Mesendoderm (in vitro differentiated cells): Measurements from ENCODE around the gene C19orf12.

ENCODE experiments used
- DNase-seq: peaks from one replicate; pipeline ENCODE4 v3.0.0; 2013
- H2AK5ac ChIP-seq: 2 replicates; pipeline ENCODE4 v1.6.1; 2013; ENCODE audit warnings: low read length, inconsistent platforms
- H2BK120ac ChIP-seq: 2 replicates; pipeline ENCODE4 v1.6.1; 2013; ENCODE audit warnings: low read depth, mild to moderate bottlenecking, low read length, moderate library complexity, mixed read lengths
- H2BK15ac ChIP-seq: replicated peaks from 2 replicates; pipeline ENCODE4 v1.6.1; 2013; ENCODE audit warnings: low read depth, mild to moderate bottlenecking, moderate library complexity
- H2BK5ac ChIP-seq: 2 replicates; pipeline ENCODE4 v1.6.1; 2013; ENCODE audit warnings: low read length, inconsistent platforms
- H3K18ac ChIP-seq: 2 replicates; pipeline ENCODE4 v1.6.1; 2013; ENCODE audit warnings: mild to moderate bottlenecking, low read length, mixed read lengths
- H3K23ac ChIP-seq: one replicate; pipeline ENCODE4 v1.6.1; 2013; ENCODE audit warnings: low read length
- H3K27ac ChIP-seq: 2 replicates; pipeline ENCODE4 v1.5.1; 2013; ENCODE audit warnings: low read depth, mild to moderate bottlenecking, inconsistent platforms, low read length, moderate library complexity
- H3K27me3 ChIP-seq: 2 replicates; pipeline ENCODE4 v1.6.1; 2013; ENCODE audit warnings: low read length, control low read depth, mild to moderate bottlenecking, inconsistent platforms; ENCODE audit not compliant: insufficient read depth, poor library complexity
- H3K36me3 ChIP-seq: 2 replicates; pipeline ENCODE4 v1.6.1; 2013; ENCODE audit warnings: low read length, inconsistent platforms; ENCODE audit not compliant: control insufficient read depth, insufficient read depth
- H3K4ac ChIP-seq: one replicate; pipeline ENCODE4 v1.6.1; 2013; ENCODE audit warnings: low read depth, mild to moderate bottlenecking, low read length, moderate library complexity
- H3K4me1 ChIP-seq: 2 replicates; pipeline ENCODE4 v1.6.1; 2013; ENCODE audit warnings: low read depth, low read length, inconsistent platforms; ENCODE audit not compliant: control insufficient read depth
- H3K4me2 ChIP-seq: 2 replicates; pipeline ENCODE4 v1.6.1; 2013; ENCODE audit warnings: low read length
- H3K4me3 ChIP-seq: 2 replicates; pipeline ENCODE4 v1.5.1; 2013; ENCODE audit warnings: mild to moderate bottlenecking, low read length
- H3K56ac ChIP-seq: one replicate; pipeline ENCODE4 v1.6.1; 2013; ENCODE audit warnings: low read length
- H3K79me1 ChIP-seq: 2 replicates; pipeline ENCODE4 v1.6.1; 2013; ENCODE audit warnings: low read length, inconsistent platforms
- H3K79me2 ChIP-seq: 2 replicates; pipeline ENCODE4 v1.6.1; 2013; ENCODE audit warnings: mild to moderate bottlenecking, low read length; ENCODE audit not compliant: control insufficient read depth, insufficient read depth
- H3K9ac ChIP-seq: 2 replicates; pipeline ENCODE4 v1.6.1; 2013; ENCODE audit warnings: low read length, inconsistent platforms
- H4K5ac ChIP-seq: one replicate; pipeline ENCODE4 v1.6.1; 2013; ENCODE audit warnings: low read length
- H4K8ac ChIP-seq: one replicate; pipeline ENCODE4 v1.6.1; 2013; ENCODE audit warnings: low read depth, mild to moderate bottlenecking, control low read depth, low read length, moderate library complexity
- WGBS: extraction: QIAGEN DNeasy Blood & Tissue Kit; methylation state at CpG from one replicate; pipeline ENCODE4 v1.1.7; 2013; ENCODE audit warnings: low lambda C conversion rate, missing lambda C conversion rate; ENCODE audit not compliant: insufficient coverage; ENCODE audit errors: extremely low coverage; 5-methylcytosine and 5-hydroxymethylcytosine counted together

Gene C19orf12

DNA sequence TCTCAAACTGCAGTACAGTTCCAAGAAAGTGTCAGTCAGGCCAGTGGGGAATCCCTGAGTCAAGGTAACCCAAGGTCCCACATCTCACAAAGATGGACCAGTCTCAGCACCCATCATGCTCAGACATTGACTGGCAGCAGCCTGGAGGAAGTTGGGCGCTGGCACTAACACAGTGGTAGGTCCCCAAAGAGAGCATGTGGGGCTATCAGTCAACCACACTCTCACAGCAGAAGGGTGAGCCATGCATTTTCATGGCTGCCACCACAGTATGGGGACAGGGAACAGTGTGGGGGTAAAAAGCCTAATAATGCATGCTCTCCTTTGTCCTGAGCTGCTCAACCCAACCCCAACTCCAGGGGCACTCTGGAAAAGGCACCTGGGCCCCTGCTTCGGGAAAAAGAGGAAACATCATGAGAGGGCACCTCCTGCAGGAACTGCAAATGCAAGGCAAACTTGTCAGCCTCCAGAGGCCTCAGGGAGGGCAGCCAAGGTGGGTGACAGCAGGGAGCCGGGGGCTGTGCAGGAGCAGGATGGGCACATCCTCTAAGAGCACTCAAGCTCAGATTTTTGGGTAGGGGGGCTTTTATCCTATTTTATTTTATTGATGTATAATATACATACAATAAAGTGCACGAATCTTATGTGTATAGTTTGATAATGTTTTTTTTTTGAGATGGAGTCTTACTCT is 59.3 kb downstream of the C19orf12 start:
- H3K9ac ChIP-seq: no peak overlapping the region
- no peak overlapping the region for H2BK15ac ChIP-seq
- H4K8ac ChIP-seq: no peak overlapping the region
- H3K79me1 ChIP-seq: no peaks in the 10 kb centered on the region
- no peak overlapping the region for H4K5ac ChIP-seq
- H3K4ac ChIP-seq: no peak overlapping the region
- no CpG with 5 or more reads among the region's 4 CpGs for WGBS
- no peak overlapping the region for H3K4me2 ChIP-seq
- no peaks in the 10 kb centered on the region for H3K27me3 ChIP-seq
- no peaks in the 10 kb centered on the region for H3K4me1 ChIP-seq
- no peak overlapping the region for H3K4me3 ChIP-seq
- no peak overlapping the region for H2BK5ac ChIP-seq
- DNase-seq: no peak
- H3K18ac ChIP-seq: no peak overlapping the region
- no peak overlapping the region for H2BK120ac ChIP-seq
- no peak overlapping the region for H3K56ac ChIP-seq
- no peak overlapping the region for H3K23ac ChIP-seq
- H2AK5ac ChIP-seq: no peak overlapping the region
- no peaks in the 10 kb centered on the region for H3K79me2 ChIP-seq
- no peak overlapping the region for H3K27ac ChIP-seq
- no peaks in the 10 kb centered on the region for H3K36me3 ChIP-seq

DNA sequence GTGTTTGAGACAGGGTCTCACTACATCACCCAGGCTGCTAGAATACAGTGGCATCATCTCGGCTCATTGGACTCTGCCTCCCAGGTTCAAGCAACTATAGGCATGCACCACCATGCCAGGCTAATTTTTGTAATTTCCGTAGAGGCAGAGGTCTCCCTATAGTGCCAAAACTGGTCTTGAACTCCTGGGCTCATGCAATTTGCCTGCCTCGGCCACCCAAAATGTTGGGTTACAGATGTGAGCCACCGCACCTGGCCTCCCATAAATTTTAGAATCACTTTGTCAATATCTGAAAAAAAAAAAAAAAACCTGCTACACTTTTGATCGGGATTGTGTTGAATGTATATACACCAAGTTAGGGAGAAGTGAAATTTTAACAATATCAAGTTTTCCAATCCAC is 61.7 kb downstream of the C19orf12 start:
- H3K27ac ChIP-seq: no peak overlapping the region
- no peak overlapping the region for H2BK15ac ChIP-seq
- H2AK5ac ChIP-seq: no peak overlapping the region
- H3K18ac ChIP-seq: no peak overlapping the region
- H3K4me3 ChIP-seq: no peak overlapping the region
- no peak overlapping the region for H3K9ac ChIP-seq
- no peaks in the 10 kb centered on the region for H3K79me2 ChIP-seq
- H4K5ac ChIP-seq: no peak overlapping the region
- H4K8ac ChIP-seq: no peak overlapping the region
- H3K79me1 ChIP-seq: no peaks in the 10 kb centered on the region
- no peak overlapping the region for H2BK120ac ChIP-seq
- H3K4me2 ChIP-seq: no peak overlapping the region
- no peak overlapping the region for H2BK5ac ChIP-seq
- no CpG with 5 or more reads among the region's 5 CpGs for WGBS
- H3K4me1 ChIP-seq: no peaks in the 10 kb centered on the region
- H3K36me3 ChIP-seq: no peaks in the 10 kb centered on the region
- H3K23ac ChIP-seq: no peak overlapping the region
- no peak for DNase-seq
- no peak overlapping the region for H3K4ac ChIP-seq
- no peak overlapping the region for H3K56ac ChIP-seq
- H3K27me3 ChIP-seq: no peaks in the 10 kb centered on the region

DNA sequence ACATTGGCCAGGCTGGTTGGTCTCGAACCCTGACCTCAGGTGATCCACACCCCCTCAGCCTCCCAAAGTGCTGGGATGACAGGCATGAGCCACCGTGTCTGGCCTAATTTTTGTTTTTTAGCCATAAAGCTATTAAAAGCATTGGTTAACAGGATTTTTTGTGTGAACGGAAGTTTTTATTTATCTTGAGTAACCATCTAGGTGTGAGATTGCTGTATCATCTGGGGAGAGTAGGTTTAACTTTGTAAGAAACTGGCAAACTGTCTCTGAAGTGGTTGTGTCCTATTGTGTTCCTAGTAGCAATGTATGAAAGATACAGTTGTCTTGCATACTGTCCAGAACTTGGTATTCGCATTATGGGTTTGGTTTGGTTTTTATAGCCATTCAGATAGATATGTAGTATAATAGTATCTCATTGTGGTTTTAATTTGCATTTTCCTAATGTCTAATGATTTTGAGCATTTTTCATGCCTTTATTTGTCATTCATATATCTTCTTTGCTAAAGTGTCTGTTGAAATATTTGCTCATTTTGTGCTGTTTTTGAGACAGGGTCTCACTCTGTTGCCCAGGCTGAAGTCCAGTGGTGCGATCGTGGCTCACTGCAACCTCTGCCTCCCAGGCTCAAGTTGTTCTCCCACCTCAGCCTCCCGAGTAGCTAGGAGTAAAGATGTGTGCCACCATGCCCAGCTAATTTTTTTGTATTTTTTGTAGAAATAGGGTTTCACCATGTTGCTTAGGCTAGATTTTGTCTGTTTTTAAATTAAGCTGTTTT is 63.3 kb downstream of the C19orf12 start:
- Histone ChIP-seq H3K56ac (no peak overlapping the region), H3K4ac (no peak overlapping the region), H3K9ac (no peak overlapping the region), H4K5ac (no peak overlapping the region), H3K23ac (no peak overlapping the region), H3K4me2 (no peak overlapping the region), H3K79me1 (no peaks in the 10 kb centered on the region), H2BK120ac (no peak overlapping the region), H3K4me1 (no peaks in the 10 kb centered on the region), H3K36me3 (no peaks in the 10 kb centered on the region), H2BK15ac (no peak overlapping the region), H3K4me3 (no peak overlapping the region), H4K8ac (no peak overlapping the region), H3K79me2 (no peaks in the 10 kb centered on the region), H2BK5ac (no peak overlapping the region), H3K18ac (no peak overlapping the region), H2AK5ac (no peak overlapping the region), H3K27me3 (no peaks in the 10 kb centered on the region), H3K27ac (no peak overlapping the region)
- no CpG with 5 or more reads among the region's 7 CpGs for WGBS
- no peak for DNase-seq

DNA sequence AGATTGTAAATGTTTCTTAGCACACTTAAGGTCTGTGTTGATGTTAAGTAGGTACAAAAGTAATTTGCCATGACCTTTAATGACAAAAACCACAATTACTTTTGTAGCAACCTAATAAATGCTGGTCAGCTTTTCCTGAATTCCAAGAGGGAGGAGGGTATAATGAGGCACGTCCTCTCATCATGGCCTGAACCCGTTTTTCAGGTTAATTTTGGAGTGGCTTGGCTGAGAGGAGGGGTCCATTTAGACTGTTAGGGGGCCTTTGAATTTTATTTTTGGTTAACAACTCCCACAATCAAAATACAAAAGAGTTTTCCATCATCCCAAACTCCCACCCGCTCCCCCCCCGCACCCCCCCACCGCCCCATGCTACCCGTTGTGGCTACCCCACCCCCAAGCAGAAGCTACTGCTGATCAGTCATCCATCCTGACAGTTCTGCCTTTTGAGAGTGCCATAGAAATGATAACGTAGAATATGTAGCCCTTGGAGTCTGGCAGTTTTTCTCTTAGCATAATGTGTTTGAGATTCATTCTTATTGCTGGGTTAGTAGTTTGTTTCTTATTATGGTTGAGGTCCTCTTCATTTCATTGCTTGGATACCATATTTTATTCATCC is 64.2 kb downstream of the C19orf12 start:
- no CpG with 5 or more reads among the region's 7 CpGs for WGBS

More for the DNA sequence above, 64.2 kb downstream of the C19orf12 start:
- no peak for DNase-seq
- no peaks in the 10 kb centered on the region for H3K79me1 ChIP-seq
- H2AK5ac ChIP-seq: no peak overlapping the region
- H3K18ac ChIP-seq: no peak overlapping the region
- H2BK5ac ChIP-seq: no peak overlapping the region
- no peaks in the 10 kb centered on the region for H3K27me3 ChIP-seq
- H3K4me1 ChIP-seq: no peaks in the 10 kb centered on the region
- no peak overlapping the region for H4K8ac ChIP-seq
- no peaks in the 10 kb centered on the region for H3K79me2 ChIP-seq
- H2BK15ac ChIP-seq: no peak overlapping the region
- H3K4me3 ChIP-seq: no peak overlapping the region
- H3K23ac ChIP-seq: no peak overlapping the region
- H3K4ac ChIP-seq: no peak overlapping the region
- no peak overlapping the region for H4K5ac ChIP-seq
- H3K36me3 ChIP-seq: no peaks in the 10 kb centered on the region
- H3K56ac ChIP-seq: no peak overlapping the region
- no peak overlapping the region for H3K9ac ChIP-seq
- no peak overlapping the region for H3K27ac ChIP-seq
- H2BK120ac ChIP-seq: no peak overlapping the region
- H3K4me2 ChIP-seq: no peak overlapping the region
